A673 (cell line): ENCODE measurements around the gene GRIK2. TPM values are rescaled to one million over a fixed set of nuclear protein-coding genes. Genes with fewer than 3 reads are reported as not detected.

Experiments used
- BruUV-seq: library from RNA; stranded (reverse); fragments of 400-500 nt; replicated peaks from 2 replicates; lab custom pipeline; 2021; lab: Mats Ljungman, UMichigan
- CTCF ChIA-PET: fragments of 300-600 bp; sonication (Branson Sonifier 250); formaldehyde crosslinking; loops from one replicate; lab custom pipeline; 2022; ENCODE audit warnings: antibody characterized with exemption; lab: Charles Lee
- POLR2A ChIA-PET: fragments of 300-600 bp; sonication (Branson Sonifier 250); formaldehyde crosslinking; loops from one replicate; lab custom pipeline; 2022; ENCODE audit warnings: antibody characterized with exemption; ENCODE audit not compliant: low non-redundant PET; lab: Charles Lee
- DNase-seq: peaks from one replicate; pipeline ENCODE4 v3.0.0-alpha.2; 2015; ENCODE audit warnings: low spot score
- H3K27ac ChIP-seq: fragments of 200-600 bp; sonication (generic); 2 replicates; pipeline ENCODE4 v1.5.1; 2016; ENCODE audit warnings: mixed run types, low read depth, mild to moderate bottlenecking, mixed read lengths, antibody characterized with exemption, low read length; ENCODE audit not compliant: poor library complexity, severe bottlenecking
- H3K27me3 ChIP-seq: fragments of 200-600 bp; sonication (generic); replicated peaks from 2 replicates; pipeline ENCODE4 v1.6.1; 2017; ENCODE audit warnings: mixed run types, low read depth, mild to moderate bottlenecking, mixed read lengths, antibody characterized with exemption, low read length; ENCODE audit not compliant: insufficient read depth, poor library complexity
- H3K36me3 ChIP-seq: fragments of 200-600 bp; sonication (generic); 2 replicates; pipeline ENCODE4 v1.6.1; 2016; ENCODE audit warnings: mixed run types, mild to moderate bottlenecking, mixed read lengths, antibody characterized with exemption, low read length; ENCODE audit not compliant: insufficient read depth, poor library complexity, severe bottlenecking
- H3K4me1 ChIP-seq: fragments of 200-600 bp; sonication (generic); 2 replicates; pipeline ENCODE4 v1.6.1; 2017; ENCODE audit warnings: mixed run types, mild to moderate bottlenecking, mixed read lengths, antibody characterized with exemption, low read length; ENCODE audit not compliant: insufficient read depth, poor library complexity, severe bottlenecking
- H3K4me3 ChIP-seq: fragments of 200-600 bp; sonication (generic); 2 replicates; pipeline ENCODE4 v1.5.1; 2016; ENCODE audit warnings: low read depth, mixed run types, mild to moderate bottlenecking, mixed read lengths, low read length; ENCODE audit not compliant: poor library complexity, severe bottlenecking
- H3K9me3 ChIP-seq: fragments of 200-600 bp; sonication (generic); 2 replicates; pipeline ENCODE4 v1.6.1; 2016; ENCODE audit warnings: mixed run types, low read depth, mild to moderate bottlenecking, mixed read lengths, antibody characterized with exemption, low read length; ENCODE audit not compliant: poor library complexity, severe bottlenecking
- EZH2 ChIP-seq: fragments of 200-600 bp; sonication (generic); IDR thresholded peaks from 2 replicates; pipeline ENCODE4 v1.6.1; 2017; ENCODE audit warnings: borderline replicate concordance, low read depth, mild to moderate bottlenecking, mixed read lengths, antibody characterized with exemption, low read length; ENCODE audit not compliant: poor library complexity, severe bottlenecking
- intact Hi-C: fragments of 100-400 bp; cut with micrococcal nuclease; formaldehyde crosslinking; loops from one replicate; pipeline ENCODE4 v1.10.0; 2022; ENCODE audit not compliant: unreplicated experiment
- total RNA-seq: library from RNA; stranded (reverse); gene quantifications from 2 replicates; pipeline ENCODE4 v1.2.3, GENCODE V29; 2021
- TF ChIP-seq, protein P1 (sequence below): fragments of 300-800, 200-600 bp; sonication (generic); conservative IDR thresholded peaks from 2 replicates; pipeline ENCODE4 v1.5.1; 2017; ENCODE audit warnings: low read depth, mild to moderate bottlenecking, antibody characterized with exemption, low read length, moderate library complexity, mixed read lengths

The GRIK2 gene
- total RNA-seq, 1 experiment from 2014 or later, result 62.1 TPM

DNA sequence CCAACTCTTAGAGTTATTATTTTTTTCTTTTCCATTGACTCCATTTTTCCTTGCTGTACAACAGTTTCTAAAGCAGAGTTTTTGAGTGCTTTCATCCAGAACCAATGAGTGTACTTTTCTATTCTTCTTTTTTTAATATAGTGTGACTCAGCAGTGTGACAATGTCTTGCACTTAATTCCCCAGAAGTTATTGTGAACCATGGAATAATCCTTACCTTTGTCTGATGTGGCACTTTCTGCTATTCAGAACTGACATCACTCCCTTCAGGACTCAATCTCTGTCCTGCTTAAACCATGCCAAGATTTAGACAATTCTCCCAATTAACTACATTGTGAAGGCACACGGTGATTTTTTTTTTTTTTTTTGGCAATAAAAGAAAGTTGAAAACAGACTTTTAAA lies 41.5 kb downstream of the GRIK2 start:
- POLR2A ChIA-PET, result no interaction called here
- intact Hi-C loops, result no loop called here
- no peaks in the 10 kb centered on the region for H3K27me3 ChIP-seq
- peaks cover 5% of the 10 kb centered on the region for H3K36me3 ChIP-seq
- no peaks in the 10 kb centered on the region for H3K9me3 ChIP-seq
- no TSS peak for BruUV-seq
- CTCF ChIA-PET, result no interaction called here
- peaks cover 4% of the 10 kb centered on the region for H3K4me1 ChIP-seq
- H3K4me3 ChIP-seq, result no peak overlapping the region
- H3K27ac ChIP-seq, result no peak overlapping the region
- TF ChIP-seq, protein P1, sequence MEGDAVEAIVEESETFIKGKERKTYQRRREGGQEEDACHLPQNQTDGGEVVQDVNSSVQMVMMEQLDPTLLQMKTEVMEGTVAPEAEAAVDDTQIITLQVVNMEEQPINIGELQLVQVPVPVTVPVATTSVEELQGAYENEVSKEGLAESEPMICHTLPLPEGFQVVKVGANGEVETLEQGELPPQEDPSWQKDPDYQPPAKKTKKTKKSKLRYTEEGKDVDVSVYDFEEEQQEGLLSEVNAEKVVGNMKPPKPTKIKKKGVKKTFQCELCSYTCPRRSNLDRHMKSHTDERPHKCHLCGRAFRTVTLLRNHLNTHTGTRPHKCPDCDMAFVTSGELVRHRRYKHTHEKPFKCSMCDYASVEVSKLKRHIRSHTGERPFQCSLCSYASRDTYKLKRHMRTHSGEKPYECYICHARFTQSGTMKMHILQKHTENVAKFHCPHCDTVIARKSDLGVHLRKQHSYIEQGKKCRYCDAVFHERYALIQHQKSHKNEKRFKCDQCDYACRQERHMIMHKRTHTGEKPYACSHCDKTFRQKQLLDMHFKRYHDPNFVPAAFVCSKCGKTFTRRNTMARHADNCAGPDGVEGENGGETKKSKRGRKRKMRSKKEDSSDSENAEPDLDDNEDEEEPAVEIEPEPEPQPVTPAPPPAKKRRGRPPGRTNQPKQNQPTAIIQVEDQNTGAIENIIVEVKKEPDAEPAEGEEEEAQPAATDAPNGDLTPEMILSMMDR, result no peak
- no peak for TF ChIP-seq EZH2
- no peak for DNase-seq

DNA sequence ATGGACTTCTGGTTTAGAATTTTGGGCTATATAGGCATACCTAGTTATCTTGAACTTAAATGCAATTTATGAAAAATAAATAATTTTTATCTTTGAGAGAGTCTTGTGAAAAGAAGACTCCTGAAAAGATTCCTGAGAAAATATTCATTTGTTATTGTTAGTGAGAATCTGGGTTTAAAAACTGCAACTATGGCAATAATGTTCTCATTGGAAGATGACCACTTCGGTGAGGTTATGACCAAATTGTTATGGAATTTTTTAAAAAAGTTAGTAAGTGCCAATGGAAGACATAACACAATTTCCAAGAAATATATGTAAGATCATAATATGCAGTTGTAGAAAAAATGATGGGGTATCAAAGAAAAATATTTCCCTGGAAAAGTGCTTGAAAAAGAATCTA lies 46.3 kb downstream of the GRIK2 start:
- Histone ChIP-seq H3K36me3 (no peaks in the 10 kb centered on the region), H3K27me3 (no peaks in the 10 kb centered on the region), H3K9me3 (no peaks in the 10 kb centered on the region), H3K27ac (no peak overlapping the region), H3K4me1 (peaks cover 10% of the 10 kb centered on the region), H3K4me3 (no peak overlapping the region)
- CTCF ChIA-PET, result no interaction called here
- POLR2A ChIA-PET, result interaction anchor here (0.6 kb wide), 1 partner anchor 364 kb away, joined by 4 read pairs; no protein-coding TSS in a partner anchor
- intact Hi-C loops, result no loop called here
- no TSS peak for BruUV-seq
- TF ChIP-seq, protein P1, result no peak
- TF ChIP-seq EZH2, result no peak
- DNase-seq, result no peak

DNA sequence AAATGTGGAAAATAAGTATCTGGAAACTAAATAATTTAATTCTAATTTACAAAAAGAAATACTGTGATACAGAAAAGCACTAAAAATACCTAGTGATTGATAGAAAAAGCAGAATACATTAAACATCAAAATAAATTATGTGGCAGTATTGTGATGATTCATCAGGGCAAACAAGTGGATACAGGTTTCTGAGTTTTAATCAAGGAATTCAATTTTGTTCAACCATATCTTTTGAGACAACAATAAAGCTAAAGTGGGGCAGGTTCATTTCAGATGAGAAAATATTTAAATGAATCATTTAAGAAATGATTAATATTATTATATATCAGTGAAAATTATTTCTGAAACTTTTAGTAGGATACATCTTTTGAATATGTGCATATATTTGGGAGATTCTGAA lies 49.8 kb downstream of the GRIK2 start:
- intact Hi-C loops, result no loop called here
- BruUV-seq, result no TSS peak
- CTCF ChIA-PET, result no interaction called here

More for the DNA sequence above, 49.8 kb downstream of the GRIK2 start:
- no peak for DNase-seq
- H3K4me1 ChIP-seq, result peaks cover 6% of the 10 kb centered on the region
- no peak overlapping the region for H3K4me3 ChIP-seq
- no peaks in the 10 kb centered on the region for H3K27me3 ChIP-seq
- no peaks in the 10 kb centered on the region for H3K9me3 ChIP-seq
- POLR2A ChIA-PET, result no interaction called here
- H3K36me3 ChIP-seq, result no peaks in the 10 kb centered on the region
- no peak overlapping the region for H3K27ac ChIP-seq
- TF ChIP-seq, protein P1, result no peak
- no peak for TF ChIP-seq EZH2
